Gastroesophageal sphincter (tissue), 4 donors: ENCODE data around the gene FRMPD4. TPM values are rescaled to one million over a fixed set of nuclear protein-coding genes. Genes with fewer than 3 reads are reported as not detected.

Experiments
- ATAC-seq: fragments of 150-250 bp; one replicate; pipeline ENCODE4 v1.9.1; 2016; ENCODE audit warnings: mild to moderate bottlenecking, moderate library complexity
- H3K27ac ChIP-seq, 4 donors: fragments of 200-600 bp; sonication (generic) in 3 of 4; 1 replicate in 3 of 4; 2 replicates in 1 of 4; pipeline ENCODE4 v1.5.1; 2016 to 2019
- H3K27me3 ChIP-seq: fragments of 200-600 bp; sonication (generic); one replicate; pipeline ENCODE4 v1.5.1; 2019
- H3K36me3 ChIP-seq, 2 donors: fragments of 200-600 bp; sonication (generic); one replicate each; pipeline ENCODE4 v1.5.1; 2019; ENCODE audit warnings: control low read depth in 1 of 2
- H3K4me1 ChIP-seq, 3 donors: fragments of 200-600 bp; sonication (generic); 1 replicate in 2 of 3; 2 replicates in 1 of 3; pipeline ENCODE4 v1.5.1; 2016 to 2019; ENCODE audit warnings: control low read depth in 2 of 3
- H3K4me3 ChIP-seq, 2 donors: fragments of 200-600 bp; sonication (generic); one replicate each; pipeline ENCODE4 v1.5.1; 2019; ENCODE audit warnings: mild to moderate bottlenecking in 1 of 2, moderate library complexity in 1 of 2
- H3K9me3 ChIP-seq, 3 donors: fragments of 200-600 bp; sonication (generic); one replicate each; pipeline ENCODE4 v1.5.1; 2017 to 2019; ENCODE audit warnings: control low read depth in 2 of 3
- CTCF ChIP-seq, 4 experiments: fragments of 200-600 bp in 2 of 4; fragments of 450-650 bp in 2 of 4; sonication (generic) in 1 of 4; IDR thresholded peaks; one replicate each; pipeline ENCODE4 v1.5.1; 2017 to 2019; ENCODE audit warnings: antibody characterized with exemption in 4 of 4, mild to moderate bottlenecking in 2 of 4, moderate library complexity in 2 of 4
- EP300 ChIP-seq: sonication (generic); formaldehyde crosslinking; IDR thresholded peaks from one replicate; pipeline ENCODE4 v1.6.1; 2017; ENCODE audit warnings: antibody characterized with exemption, mild to moderate bottlenecking
- POLR2A ChIP-seq, 2 donors: fragments of 450-650 bp; IDR thresholded peaks; one replicate each; pipeline ENCODE4 v1.6.1; 2017; ENCODE audit warnings: antibody characterized with exemption in 2 of 2, mild to moderate bottlenecking in 2 of 2, moderate library complexity in 1 of 2
- POLR2AphosphoS5 ChIP-seq: sonication (generic); formaldehyde crosslinking; IDR thresholded peaks from one replicate; pipeline ENCODE4 v1.6.1; 2017; ENCODE audit warnings: antibody characterized with exemption
- WGBS, 2 donors: methylation state at CpG; one replicate each; pipeline ENCODE4 v1.1.5; 2018; ENCODE audit warnings: low coverage in 1 of 2; 5-methylcytosine and 5-hydroxymethylcytosine counted together
- total RNA-seq, 4 donors: library from RNA; depleted of rRNA; stranded (reverse); fragments of >200 nt; gene quantifications; one replicate each; pipeline ENCODE4 v1.1.0, GENCODE V29; 2016

The FRMPD4 gene
- total RNA-seq, 4 donors from 2014 or later: 0.31 to 2.1 (median 1.3) TPM; not detected in 1

DNA sequence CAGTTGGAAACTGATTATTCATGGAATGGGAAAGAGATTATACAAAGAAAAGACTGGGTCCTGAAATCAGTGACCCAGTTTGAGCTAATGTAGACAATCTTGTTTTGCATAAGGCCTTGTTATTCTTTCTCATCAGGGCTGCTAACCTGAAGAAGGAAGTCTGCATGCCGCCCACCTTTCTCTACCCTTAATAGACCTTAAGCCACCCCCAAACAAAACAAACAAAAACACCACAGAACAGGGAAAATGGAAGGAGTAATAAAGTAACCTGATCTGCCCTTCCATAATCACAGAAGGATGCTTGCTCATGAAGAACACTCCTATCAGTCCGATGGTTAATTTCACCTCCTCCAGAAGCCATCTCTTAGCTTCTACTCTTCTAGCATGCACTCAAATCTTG, 288.1 kb downstream of the FRMPD4 start:
- Histone ChIP-seq H3K27ac (no peak overlapping the region), H3K9me3 (no peaks in the 10 kb centered on the region), H3K27me3 (no peaks in the 10 kb centered on the region), H3K36me3 (no peaks in the 10 kb centered on the region), H3K4me1 (no peaks in the 10 kb centered on the region), H3K4me3 (no peak overlapping the region)
- TF ChIP-seq POLR2A (IDR thresholded peaks at IDR 0.05) (no peak), EP300 (no peak), CTCF (IDR thresholded peaks at IDR 0.05) (no peak), POLR2AphosphoS5 (no peak)
- 88 to 100% methylated on average over 1 of the region's 2 CpGs for WGBS, 2 donors
- ATAC-seq: no peak

- WGBS, 2 donors: 40% methylated on average over 1 of the region's 1 CpG; no CpG with 5 or more reads in 1 of the 2 donors
- Histone ChIP-seq H3K27me3 (no peaks in the 10 kb centered on the region), H3K4me1 (no peaks in the 10 kb centered on the region)
Observed at GRCh38 chrX:12434493-12434892, 296.2 kb downstream of the FRMPD4 start.

DNA sequence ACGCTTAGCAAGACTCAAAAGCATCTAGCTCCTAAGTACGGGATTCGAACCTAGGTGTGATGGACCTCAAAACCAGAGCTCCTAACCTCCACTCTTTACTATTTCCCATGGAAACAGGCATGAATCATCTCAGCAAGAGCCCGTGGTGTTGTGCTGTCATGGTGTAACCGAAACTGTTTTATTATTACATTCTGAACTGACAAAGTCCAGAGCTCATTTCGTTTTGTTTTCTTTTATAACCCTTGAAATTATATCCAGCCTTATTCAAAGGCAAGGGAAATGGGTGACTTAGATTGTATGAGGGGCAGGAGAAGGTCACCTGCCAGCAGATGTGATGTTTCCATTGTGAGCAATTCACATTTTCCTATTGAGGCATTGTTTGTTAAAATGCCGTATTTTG, 301.1 kb downstream of the FRMPD4 start:
- Histone ChIP-seq H3K27me3 (no peaks in the 10 kb centered on the region), H3K36me3 (no peaks in the 10 kb centered on the region), H3K4me1 (no peaks in the 10 kb centered on the region), H3K9me3 (no peaks in the 10 kb centered on the region), H3K27ac (no peak overlapping the region), H3K4me3 (no peak overlapping the region)
- TF ChIP-seq POLR2AphosphoS5: no peak
- TF ChIP-seq CTCF (IDR thresholded peaks at IDR 0.05): no peak
- TF ChIP-seq EP300: no peak
- no peak for TF ChIP-seq POLR2A (IDR thresholded peaks at IDR 0.05)
- 55 to 67% methylated on average over 2 to 7 of the region's 7 CpGs for WGBS, 2 donors
- ATAC-seq: no peak

More at GRCh38 chrX:12434493-12434892, 296.2 kb downstream of the FRMPD4 start:
- TF ChIP-seq EP300 (no peak), CTCF (IDR thresholded peaks at IDR 0.05) (no peak), POLR2AphosphoS5 (no peak), POLR2A (IDR thresholded peaks at IDR 0.05) (no peak)
- H3K36me3 ChIP-seq: no peaks in the 10 kb centered on the region
- no peak overlapping the region for H3K4me3 ChIP-seq
- no peak overlapping the region for H3K27ac ChIP-seq
- H3K9me3 ChIP-seq: no peaks in the 10 kb centered on the region
- no peak for ATAC-seq

GRCh38 chrX:12440246-12440645, 302.0 kb downstream of the FRMPD4 start:
- TF ChIP-seq POLR2AphosphoS5 (no peak), POLR2A (IDR thresholded peaks at IDR 0.05) (no peak), EP300 (no peak), CTCF (IDR thresholded peaks at IDR 0.05) (no peak)
- no peaks in the 10 kb centered on the region for H3K36me3 ChIP-seq
- H3K9me3 ChIP-seq: no peaks in the 10 kb centered on the region
- no peak for ATAC-seq
- H3K4me1 ChIP-seq: no peaks in the 10 kb centered on the region
- no peak overlapping the region for H3K27ac ChIP-seq
- no peaks in the 10 kb centered on the region for H3K27me3 ChIP-seq
- no peak overlapping the region for H3K4me3 ChIP-seq

DNA sequence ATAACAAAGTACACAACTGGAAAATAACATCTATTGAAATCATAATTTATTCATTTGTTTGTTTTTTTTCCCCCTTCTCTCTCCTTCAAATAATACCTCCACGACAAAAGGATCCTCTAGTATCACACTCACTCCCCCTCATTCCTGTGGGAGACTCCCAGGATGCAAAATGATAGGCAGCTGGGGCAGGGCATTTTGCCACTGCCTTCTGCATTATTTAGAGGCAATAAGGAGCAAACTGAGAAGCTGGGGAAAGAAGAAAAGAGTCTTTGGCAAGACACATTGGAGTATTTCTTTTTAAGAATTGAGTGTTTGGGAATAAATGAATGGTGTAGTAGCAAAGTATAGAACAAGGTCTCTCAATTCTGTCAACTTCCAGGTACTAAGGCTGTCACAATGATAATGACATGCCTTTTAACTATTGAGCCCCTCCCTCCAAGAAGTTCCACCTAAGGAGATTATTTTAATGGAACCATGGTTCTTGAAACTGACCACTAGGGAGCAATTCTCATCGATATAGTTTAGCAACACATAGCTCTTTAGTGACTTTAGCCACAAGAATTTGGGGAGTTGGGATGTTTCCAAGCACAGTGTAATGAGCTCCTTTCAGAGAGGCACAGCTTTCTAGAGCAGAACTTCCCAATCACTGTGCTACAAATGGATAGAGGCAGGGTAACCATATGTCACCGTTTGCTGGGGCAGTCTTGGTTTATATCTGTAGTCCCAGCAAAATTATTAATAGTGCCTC, 303.3 kb downstream of the FRMPD4 start:
- Histone ChIP-seq H3K9me3 (no peaks in the 10 kb centered on the region), H3K27me3 (no peaks in the 10 kb centered on the region), H3K27ac (no peak overlapping the region), H3K36me3 (no peaks in the 10 kb centered on the region), H3K4me1 (no peaks in the 10 kb centered on the region), H3K4me3 (no peak overlapping the region)
- no peak for ATAC-seq
- no peak for TF ChIP-seq POLR2AphosphoS5
- TF ChIP-seq POLR2A (IDR thresholded peaks at IDR 0.05): no peak
- TF ChIP-seq EP300: no peak
- no peak for TF ChIP-seq CTCF (IDR thresholded peaks at IDR 0.05)
- 22 to 33% methylated on average over 1 to 2 of the region's 3 CpGs for WGBS, 2 donors
